ENCODE data around the gene PWWP2A. TPM values are rescaled to one million over a fixed set of nuclear protein-coding genes. Genes with fewer than 3 reads are reported as not detected.

Gene PWWP2A
- total and polyA plus RNA-seq, 11 donors = 3.5 to 13.7 (median 10.1) TPM

GRCh38 chr5:160054831-160055230, 64.4 kb downstream of the PWWP2A start:
- 86 to 95% (median 92%) methylated on average over 2 of the region's 2 CpGs for WGBS, 4 donors
- DNase-seq (no peak), ATAC-seq (no peak)
- Histone ChIP-seq H3K36me3 (peaks cover 0 to 100% (median 92%) of the 10 kb centered on the region in 9 donors), H3K27ac (no peak overlapping the region), H3K9me3 (peaks cover 0 to 5% (median 0%) of the 10 kb centered on the region in 12 donors), H3K4me1 (no peaks in the 10 kb centered on the region), H3K4me3 (no peak overlapping the region), H3K27me3 (no peaks in the 10 kb centered on the region)
- TF ChIP-seq CTCF (IDR thresholded peaks at IDR 0.05) (no peak), POLR2A (IDR thresholded peaks at IDR 0.05) (no peak)
- intact Hi-C loops (cut with DNase I) = no loop called here

- TF ChIP-seq POLR2A (IDR thresholded peaks at IDR 0.05) (no peak), CTCF (IDR thresholded peaks at IDR 0.05) (no peak)
- intact Hi-C loops (cut with DNase I) = no loop called here
- H3K9me3 ChIP-seq = peaks cover 0 to 5% (median 0%) of the 10 kb centered on the region in 12 donors
- H3K27me3 ChIP-seq = no peaks in the 10 kb centered on the region
- ATAC-seq = no peak
- WGBS, 4 donors = 96 to 100% (median 99%) methylated on average over 1 of the region's 1 CpG
- no peak overlapping the region for H3K27ac ChIP-seq
- no peak overlapping the region for H3K4me3 ChIP-seq
- H3K36me3 ChIP-seq = peaks cover 0 to 100% (median 92%) of the 10 kb centered on the region in 9 donors
- no peak for DNase-seq
- H3K4me1 ChIP-seq = no peaks in the 10 kb centered on the region
Observed at GRCh38 chr5:160054047-160054446, 65.2 kb downstream of the PWWP2A start.

- peaks cover 0 to 11% (median 5%) of the 10 kb centered on the region in 12 donors for H3K4me1 ChIP-seq
- no peaks in the 10 kb centered on the region for H3K27me3 ChIP-seq
- no peak overlapping the region for H3K27ac ChIP-seq
- ATAC-seq (no peak), DNase-seq (no peak)
- peaks cover 0 to 80% (median 65%) of the 10 kb centered on the region in 9 donors for H3K36me3 ChIP-seq
- intact Hi-C loops (cut with DNase I) = no loop called here
- H3K9me3 ChIP-seq = no peaks in the 10 kb centered on the region
- no peak overlapping the region for H3K4me3 ChIP-seq
- no peak for TF ChIP-seq CTCF (IDR thresholded peaks at IDR 0.05)
- no peak for TF ChIP-seq POLR2A (IDR thresholded peaks at IDR 0.05)
- 64 to 81% (median 73%) methylated on average over 3 of the region's 3 CpGs for WGBS, 4 donors
Observed at GRCh38 chr5:160049099-160049498, 70.2 kb downstream of the PWWP2A start.

GRCh38 chr5:160048131-160048530, 71.1 kb downstream of the PWWP2A start:
- H3K9me3 ChIP-seq = no peaks in the 10 kb centered on the region
- intact Hi-C loops (cut with DNase I) = no loop called here
- no peak overlapping the region for H3K27ac ChIP-seq
- no peak for ATAC-seq
- peaks cover 0 to 12% (median 5%) of the 10 kb centered on the region in 12 donors for H3K4me1 ChIP-seq
- WGBS, 4 donors = 85 to 91% (median 89%) methylated on average over 9 of the region's 9 CpGs
- no peaks in the 10 kb centered on the region for H3K27me3 ChIP-seq
- no peak overlapping the region for H3K4me3 ChIP-seq
- no peak for TF ChIP-seq POLR2A (IDR thresholded peaks at IDR 0.05)
- DNase-seq = peak in 1 of 5 donors; percentile 32
- peaks cover 0 to 80% (median 65%) of the 10 kb centered on the region in 9 donors for H3K36me3 ChIP-seq

- Histone ChIP-seq H3K9me3 (no peaks in the 10 kb centered on the region), H3K4me1 (peaks cover 0 to 12% (median 5%) of the 10 kb centered on the region in 12 donors), H3K27ac (no peak overlapping the region), H3K27me3 (no peaks in the 10 kb centered on the region), H3K4me3 (no peak overlapping the region), H3K36me3 (peaks cover 0 to 76% (median 65%) of the 10 kb centered on the region in 9 donors)
- peak in 2 of 4 donors; percentile 34 to 49 for ATAC-seq
- intact Hi-C loops (cut with DNase I) = no loop called here
- 80 to 91% (median 88%) methylated on average over 3 of the region's 3 CpGs for WGBS, 4 donors
- TF ChIP-seq CTCF (IDR thresholded peaks at IDR 0.05) = no peak
- TF ChIP-seq POLR2A (IDR thresholded peaks at IDR 0.05) = no peak
- no peak for DNase-seq
Observed at GRCh38 chr5:160047423-160047822, 71.8 kb downstream of the PWWP2A start.

Measured in heart left ventricle (tissue), 16 donors.